ENCODE results near the gene ABCB6. TPM values are rescaled to one million over a fixed set of nuclear protein-coding genes. Genes with fewer than 3 reads are reported as not detected.

The ABCB6 gene
- total and polyA plus RNA-seq, 2 of the 8 experiments (the other 6 are each of a cell fraction or from before 2014, with no cell fraction given): 44.9 to 50.6 TPM

DNA sequence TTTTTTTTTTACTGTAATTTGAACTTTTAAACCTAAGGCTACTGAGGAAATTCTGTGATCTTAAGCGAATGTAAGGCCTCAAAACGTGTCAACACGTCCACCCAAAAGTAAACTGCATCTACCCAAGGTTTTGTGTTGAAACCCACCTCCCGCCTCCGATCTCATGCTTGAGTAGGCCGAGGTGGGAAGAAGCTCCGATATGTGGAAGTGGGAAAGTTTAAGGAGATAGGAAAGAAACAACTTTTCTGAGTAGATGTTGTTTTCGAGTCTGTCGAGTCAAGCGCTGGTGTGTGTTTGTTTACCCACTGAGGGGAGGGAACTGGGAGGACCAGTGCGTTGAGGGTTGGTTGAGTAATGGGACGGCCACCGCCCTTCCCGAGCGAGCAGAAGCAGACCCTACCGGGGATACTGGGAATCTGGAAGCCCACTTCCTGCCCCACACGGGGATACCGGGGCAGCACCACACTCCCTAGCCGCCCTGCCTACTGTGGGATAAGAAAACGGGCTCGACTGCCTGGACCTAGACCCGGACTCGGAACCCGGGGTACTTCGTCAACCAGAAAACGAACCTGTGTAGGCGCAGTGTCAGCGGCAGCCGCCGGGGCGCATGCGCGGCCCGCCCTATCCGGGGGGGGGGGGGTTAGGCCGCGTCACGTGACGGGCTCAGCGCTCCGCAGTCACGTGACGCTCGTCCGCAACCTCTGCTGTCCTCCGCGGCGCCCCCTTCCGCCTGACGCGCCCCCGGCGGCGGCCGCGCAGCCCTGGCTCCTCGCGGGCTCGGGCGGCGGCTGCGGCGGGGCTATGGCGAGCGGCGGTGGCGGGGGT, 41.0 kb downstream of the ABCB6 start, which contains the start of gene RETREG2 (continued):
- TF ChIP-seq BACH1 (IDR thresholded peaks at IDR 0.05; ENCODE audit: low read length): no peak
- TF ChIP-seq, protein P1, sequence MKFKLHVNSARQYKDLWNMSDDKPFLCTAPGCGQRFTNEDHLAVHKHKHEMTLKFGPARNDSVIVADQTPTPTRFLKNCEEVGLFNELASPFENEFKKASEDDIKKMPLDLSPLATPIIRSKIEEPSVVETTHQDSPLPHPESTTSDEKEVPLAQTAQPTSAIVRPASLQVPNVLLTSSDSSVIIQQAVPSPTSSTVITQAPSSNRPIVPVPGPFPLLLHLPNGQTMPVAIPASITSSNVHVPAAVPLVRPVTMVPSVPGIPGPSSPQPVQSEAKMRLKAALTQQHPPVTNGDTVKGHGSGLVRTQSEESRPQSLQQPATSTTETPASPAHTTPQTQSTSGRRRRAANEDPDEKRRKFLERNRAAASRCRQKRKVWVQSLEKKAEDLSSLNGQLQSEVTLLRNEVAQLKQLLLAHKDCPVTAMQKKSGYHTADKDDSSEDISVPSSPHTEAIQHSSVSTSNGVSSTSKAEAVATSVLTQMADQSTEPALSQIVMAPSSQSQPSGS (IDR thresholded peaks at IDR 0.05; ENCODE audit: low read length): no peak
- TF ChIP-seq SRF (IDR thresholded peaks at IDR 0.05; ENCODE audit: low read depth, low read length): no peak
- TF ChIP-seq, protein P2, sequence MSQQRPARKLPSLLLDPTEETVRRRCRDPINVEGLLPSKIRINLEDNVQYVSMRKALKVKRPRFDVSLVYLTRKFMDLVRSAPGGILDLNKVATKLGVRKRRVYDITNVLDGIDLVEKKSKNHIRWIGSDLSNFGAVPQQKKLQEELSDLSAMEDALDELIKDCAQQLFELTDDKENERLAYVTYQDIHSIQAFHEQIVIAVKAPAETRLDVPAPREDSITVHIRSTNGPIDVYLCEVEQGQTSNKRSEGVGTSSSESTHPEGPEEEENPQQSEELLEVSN (IDR thresholded peaks at IDR 0.05): no peak
- TF ChIP-seq, protein P3, sequence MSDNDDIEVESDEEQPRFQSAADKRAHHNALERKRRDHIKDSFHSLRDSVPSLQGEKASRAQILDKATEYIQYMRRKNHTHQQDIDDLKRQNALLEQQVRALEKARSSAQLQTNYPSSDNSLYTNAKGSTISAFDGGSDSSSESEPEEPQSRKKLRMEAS (IDR thresholded peaks at IDR 0.05): peak; percentile 28; the same call in 1 of the 2 replicates
- no peak for TF ChIP-seq CTBP2 (IDR thresholded peaks at IDR 0.05; ENCODE audit: borderline replicate concordance, insufficient read depth, insufficient read length, low read length)
- peak; percentile 32 for TF ChIP-seq NANOG (IDR thresholded peaks at IDR 0.05; ENCODE audit: insufficient read depth, low read depth, low read length, poor library complexity, severe bottlenecking)
- TF ChIP-seq TAF1 (IDR thresholded peaks at IDR 0.05; ENCODE audit: low read depth, low read length): peak; percentile 66; the same call in 1 of the 2 replicates
- no peak for TF ChIP-seq SUZ12 (IDR thresholded peaks at IDR 0.05; ENCODE audit: low read length)
- no peak for TF ChIP-seq EZH2 (IDR thresholded peaks at IDR 0.05; ENCODE audit: low read depth, low read length, severe bottlenecking)
- TF ChIP-seq KDM5A (IDR thresholded peaks at IDR 0.05; ENCODE audit: low read length): no peak
- TF ChIP-seq SP2 (IDR thresholded peaks at IDR 0.05; ENCODE audit: low read length): no peak
- no peak for TF ChIP-seq POU5F1 (IDR thresholded peaks at IDR 0.05; ENCODE audit: low read depth, low read length)
- TF ChIP-seq CBX5 (IDR thresholded peaks at IDR 0.05; ENCODE audit: low read depth, low read length): no peak
- no peak for TF ChIP-seq GABPA (IDR thresholded peaks at IDR 0.05; ENCODE audit: borderline replicate concordance, insufficient read depth, low read length)
- peak; percentile 83 for TF ChIP-seq NRF1 (IDR thresholded peaks at IDR 0.05; ENCODE audit: low read depth, low read length)
- TF ChIP-seq FOSL1 (IDR thresholded peaks at IDR 0.05; ENCODE audit: insufficient read depth, low read depth, low read length): peak; percentile 43; the same call in 1 of the 2 replicates
- peak; percentile 51; the same call in 1 of the 2 replicates for TF ChIP-seq TBP (IDR thresholded peaks at IDR 0.05; ENCODE audit: low read depth, low read length)
- TF ChIP-seq EP300 (IDR thresholded peaks at IDR 0.05; ENCODE audit: borderline replicate concordance in 1 of 2, low read depth in 2 of 2, low read length in 2 of 2): peak in 1 of 2 experiments; percentile 81; a peak in 1 of 3 replicates
- TF ChIP-seq RXRA (IDR thresholded peaks at IDR 0.05; ENCODE audit: insufficient read depth, low read depth, low read length): no peak
- no peak for TF ChIP-seq CHD1 (IDR thresholded peaks at IDR 0.05; ENCODE audit: low read depth, low read length)

Data from H1 (cell line).